HepG2 (cell line): Measurements from ENCODE around the gene XPC. TPM values are rescaled to one million over a fixed set of nuclear protein-coding genes. Genes with fewer than 3 reads are reported as not detected.

Experiments used
- ATAC-seq: fragments of 200-7000 bp; cut with Tn5 transposase; 3 replicates; pipeline ENCODE4 v1.9.1; 2020; ENCODE audit warnings: mild to moderate bottlenecking, moderate library complexity
- BruUV-seq: library from RNA; stranded (reverse); fragments of 400-500 nt; replicated peaks from 2 replicates; lab custom pipeline; 2021; lab: Mats Ljungman, UMichigan
- CTCF ChIA-PET: fragments of 300-600 bp; formaldehyde crosslinking; extraction: SDS; loops from one replicate; lab custom pipeline; 2021; ENCODE audit warnings: low total read pairs, inconsistent platforms, low intra/inter-chr PET ratio; lab: Yijun Ruan, JAX
- POLR2A ChIA-PET: fragments of 350-600 bp; sonication (Branson Sonifier 250); formaldehyde crosslinking; loops from one replicate; lab custom pipeline; 2020; ENCODE audit warnings: antibody characterized with exemption, inconsistent platforms; lab: Yijun Ruan, JAX
- DNase-seq: peaks from one replicate; pipeline ENCODE4 v3.0.0-alpha.2; 2015; ENCODE audit warnings: low spot score
- FAIRE-seq: peaks from 3 replicates; lab custom pipeline; 2011; peaks lifted over from hg19 to GRCh38; lab: Jason Lieb, UNC
- H2AFZ ChIP-seq: one replicate; pipeline ENCODE4 v1.6.1; 2011; ENCODE audit warnings: low read length, inconsistent platforms
- H3K27ac ChIP-seq: fragments of 300-600 bp; 3 replicates; pipeline ENCODE4 v1.8.0; 2011; ENCODE audit warnings: mixed run types, mild to moderate bottlenecking, mixed read lengths, low read length, inconsistent platforms; ENCODE audit not compliant: insufficient read depth; ENCODE audit errors: extremely low read length
- H3K27me3 ChIP-seq, 2 experiments: fragments of 200-600 bp in 1 of 2; 2 replicates in 1 of 2; 3 replicates in 1 of 2; pipeline versions ENCODE4 v1.6.0 to v1.8.0; 2011; ENCODE audit warnings: low read length in 2 of 2, mild to moderate bottlenecking in 2 of 2, moderate library complexity in 2 of 2, inconsistent platforms in 1 of 2; ENCODE audit not compliant: insufficient read depth in 2 of 2, control insufficient read depth in 1 of 2
- H3K36me3 ChIP-seq, 2 experiments: fragments of 200-600 bp in 1 of 2; replicated peaks in 1 of 2; 2 replicates in 1 of 2; 3 replicates in 1 of 2; pipeline versions ENCODE4 v1.5.1 to v1.8.0; 2011; ENCODE audit warnings: low read length in 2 of 2, inconsistent platforms in 1 of 2; ENCODE audit not compliant: insufficient read depth in 2 of 2, control insufficient read depth in 1 of 2
- H3K4me1 ChIP-seq: 2 replicates; pipeline ENCODE4 v1.5.1; 2012; ENCODE audit warnings: low read length, inconsistent platforms; ENCODE audit not compliant: insufficient read depth
- H3K4me2 ChIP-seq: 2 replicates; pipeline ENCODE4 v1.6.0; 2011; ENCODE audit warnings: low read depth, low read length, inconsistent platforms
- H3K4me3 ChIP-seq, 3 experiments: fragments of 200-600 bp in 1 of 3; sonication (generic), shearing (Covaris generic) in 1 of 3; replicated peaks in 1 of 3; 2 replicates each; pipeline ENCODE4 v1.5.1; 2011 to 2016; ENCODE audit warnings: low read length in 3 of 3, inconsistent platforms in 2 of 3, low read depth in 2 of 3, mild to moderate bottlenecking in 2 of 3, control low read depth in 1 of 3, mixed read lengths in 1 of 3; ENCODE audit not compliant: insufficient read depth in 1 of 3
- H3K79me2 ChIP-seq: one replicate; pipeline ENCODE4 v1.6.1; 2011; ENCODE audit warnings: low read length, inconsistent platforms; ENCODE audit not compliant: insufficient read depth
- H3K9ac ChIP-seq: 2 replicates; pipeline ENCODE4 v1.6.0; 2011; ENCODE audit warnings: mild to moderate bottlenecking, low read depth, low read length, inconsistent platforms; ENCODE audit not compliant: insufficient read depth
- H3K9me3 ChIP-seq: 2 replicates; pipeline ENCODE4 v1.5.1; 2012; ENCODE audit warnings: mild to moderate bottlenecking, low read length
- H4K20me1 ChIP-seq: 2 replicates; pipeline ENCODE4 v1.6.0; 2011; ENCODE audit warnings: inconsistent platforms, mild to moderate bottlenecking, low read length, moderate library complexity; ENCODE audit not compliant: insufficient read depth
- GFI1 ChIP-seq: sonication (generic); formaldehyde crosslinking; IDR thresholded peaks from 2 replicates; pipeline ENCODE4 v1.5.0; 2020; ENCODE audit warnings: missing genetic modification reagents, mild to moderate bottlenecking, borderline replicate concordance
- NAIF1 ChIP-seq: sonication (generic); formaldehyde crosslinking; IDR thresholded peaks from 2 replicates; pipeline ENCODE4 v1.5.0; 2020; ENCODE audit warnings: mild to moderate bottlenecking, missing genetic modification reagents, borderline replicate concordance
- SALL1 ChIP-seq: sonication (generic); formaldehyde crosslinking; IDR thresholded peaks from 2 replicates; pipeline ENCODE4 v1.8.0; 2022; ENCODE audit warnings: mild to moderate bottlenecking, missing genetic modification reagents
- ZNF138 ChIP-seq: sonication (generic); formaldehyde crosslinking; IDR thresholded peaks from 2 replicates; pipeline ENCODE4 v1.5.0; 2020; ENCODE audit warnings: mild to moderate bottlenecking, low read depth, missing genetic modification reagents
- WGBS: methylation state at CpG from one replicate; pipeline ENCODE4 v1.1.6; 2017; ENCODE audit warnings: low lambda C conversion rate; 5-methylcytosine and 5-hydroxymethylcytosine counted together
- in situ Hi-C: cut with HindIII; loops from 2 replicates; pipeline ENCODE4 v1.10.0; 2017; ENCODE audit warnings: low pct_unique_long_range_greater_than_20kb; ENCODE audit not compliant: extremely low pct_ligation_motif_present
- intact Hi-C: fragments of 100-400 bp; cut with micrococcal nuclease; formaldehyde crosslinking; loops from one replicate; pipeline ENCODE4 v1.10.0; 2022; ENCODE audit not compliant: unreplicated experiment
- polyA plus RNA-seq, 8 experiments: library from polyadenylated mRNA; depleted of rRNA in 3 of 8; stranded (reverse) in 7 of 8; unstranded in 1 of 8; fragments of >200 nt; fragmentation: Illumina TruSeq in 4 of 8; extraction: Trizol in 4 of 8; gene quantifications; 2 replicates each; pipeline versions ENCODE4 v1.2.1 to v1.2.3, GENCODE V29; 2011 to 2016; ENCODE audit warnings: low read depth in 4 of 8, missing spikeins in 1 of 8, mixed read lengths in 1 of 8; ENCODE audit not compliant: insufficient read depth in 1 of 8
- total RNA-seq, 5 experiments: library from RNA; depleted of rRNA; stranded (reverse); fragments of >200 nt; fragmentation: Illumina TruSeq; extraction: Trizol; gene quantifications; 2 replicates each; pipeline ENCODE4 v1.2.3, GENCODE V29; 2016; ENCODE audit warnings: low read depth in 1 of 5
- TF ChIP-seq, protein P1 (sequence below): sonication (generic); formaldehyde crosslinking; IDR thresholded peaks from 2 replicates; pipeline ENCODE4 v1.8.1; 2023; ENCODE audit warnings: missing genetic modification reagents, inconsistent platforms, borderline replicate concordance
- TF ChIP-seq, protein P2 (sequence below): sonication (generic); formaldehyde crosslinking; IDR thresholded peaks from 2 replicates; pipeline ENCODE4 v1.5.0; 2020; ENCODE audit warnings: mild to moderate bottlenecking, missing genetic modification reagents

Gene XPC
- total and polyA plus RNA-seq, 2 of the 13 experiments (the other 11 are each of a cell fraction or from before 2014, with no cell fraction given) = 9.4 to 24.1 TPM

GRCh38 chr3:14209581-14210289, 31.3 kb upstream of the XPC start (continued):
- no peak for TF ChIP-seq NAIF1
- TF ChIP-seq, protein P1, sequence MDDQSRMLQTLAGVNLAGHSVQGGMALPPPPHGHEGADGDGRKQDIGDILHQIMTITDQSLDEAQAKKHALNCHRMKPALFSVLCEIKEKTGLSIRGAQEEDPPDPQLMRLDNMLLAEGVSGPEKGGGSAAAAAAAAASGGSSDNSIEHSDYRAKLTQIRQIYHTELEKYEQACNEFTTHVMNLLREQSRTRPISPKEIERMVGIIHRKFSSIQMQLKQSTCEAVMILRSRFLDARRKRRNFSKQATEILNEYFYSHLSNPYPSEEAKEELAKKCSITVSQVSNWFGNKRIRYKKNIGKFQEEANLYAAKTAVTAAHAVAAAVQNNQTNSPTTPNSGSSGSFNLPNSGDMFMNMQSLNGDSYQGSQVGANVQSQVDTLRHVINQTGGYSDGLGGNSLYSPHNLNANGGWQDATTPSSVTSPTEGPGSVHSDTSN (CRISPR knock-in tag) = no peak

GRCh38 chr3:14208977-14209394, 30.6 kb upstream of the XPC start:
- no peak for DNase-seq
- Histone ChIP-seq H3K79me2 (no peaks in the 10 kb centered on the region), H3K9me3 (no peaks in the 10 kb centered on the region), H3K4me2 (no peak overlapping the region), H3K4me3 (no peak overlapping the region), H3K4me1 (peaks cover 45% of the 10 kb centered on the region), H3K27me3 (no peaks in the 10 kb centered on the region), H3K36me3 (no peaks in the 10 kb centered on the region), H2AFZ (no peak overlapping the region), H4K20me1 (no peaks in the 10 kb centered on the region), H3K9ac (no peak overlapping the region), H3K27ac (no peak overlapping the region)
- in situ Hi-C loops (loop anchor here (10.0 kb wide), 2 partner anchors 256 to 314 kb away; no protein-coding TSS in a partner anchor), intact Hi-C loops (no loop called here)
- POLR2A ChIA-PET = no interaction called here
- no TSS peak for BruUV-seq
- peak; percentile 71 for TF ChIP-seq GFI1 (CRISPR knock-in tag)
- TF ChIP-seq SALL1 (CRISPR knock-in tag) = no peak
- 4% methylated on average over 5 of the region's 5 CpGs for WGBS
- no peak for ATAC-seq
- CTCF ChIA-PET = no interaction called here
- no peak for FAIRE-seq

DNA sequence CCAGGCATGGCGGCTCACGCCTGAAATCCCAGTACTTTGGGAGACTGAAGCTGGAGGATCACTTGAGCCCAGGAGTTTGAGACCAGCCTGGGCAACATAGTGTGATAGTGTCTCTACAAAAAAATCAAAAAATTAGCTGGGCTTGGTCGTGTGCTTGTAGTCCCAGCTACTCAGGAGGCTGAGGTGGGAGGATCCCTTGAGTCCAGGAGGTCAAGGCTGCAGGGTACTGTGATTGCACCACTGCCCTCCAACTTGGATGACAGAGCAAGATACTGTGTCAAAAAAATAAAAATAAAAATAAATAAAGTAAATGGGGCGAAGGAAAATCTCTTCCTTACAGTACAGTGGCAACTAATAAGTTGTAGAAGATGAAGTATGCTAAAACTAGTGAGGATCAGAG, 29.8 kb upstream of the XPC start:
- Histone ChIP-seq H3K4me2 (no peak overlapping the region), H3K9me3 (no peaks in the 10 kb centered on the region), H3K4me1 (peaks cover 47% of the 10 kb centered on the region), H2AFZ (no peak overlapping the region), H3K9ac (no peak overlapping the region), H3K79me2 (no peaks in the 10 kb centered on the region), H3K4me3 (no peak overlapping the region), H4K20me1 (no peaks in the 10 kb centered on the region), H3K27ac (no peak overlapping the region), H3K36me3 (no peaks in the 10 kb centered on the region), H3K27me3 (no peaks in the 10 kb centered on the region)
- intact Hi-C loops = no loop called here
- POLR2A ChIA-PET = no interaction called here
- in situ Hi-C loops = loop anchor here (10.0 kb wide), 2 partner anchors 257 to 313 kb away; no protein-coding TSS in a partner anchor
- CTCF ChIA-PET = no interaction called here
- FAIRE-seq (no peak), ATAC-seq (no peak), DNase-seq (no peak)
- BruUV-seq = no TSS peak
- TF ChIP-seq, protein P2, sequence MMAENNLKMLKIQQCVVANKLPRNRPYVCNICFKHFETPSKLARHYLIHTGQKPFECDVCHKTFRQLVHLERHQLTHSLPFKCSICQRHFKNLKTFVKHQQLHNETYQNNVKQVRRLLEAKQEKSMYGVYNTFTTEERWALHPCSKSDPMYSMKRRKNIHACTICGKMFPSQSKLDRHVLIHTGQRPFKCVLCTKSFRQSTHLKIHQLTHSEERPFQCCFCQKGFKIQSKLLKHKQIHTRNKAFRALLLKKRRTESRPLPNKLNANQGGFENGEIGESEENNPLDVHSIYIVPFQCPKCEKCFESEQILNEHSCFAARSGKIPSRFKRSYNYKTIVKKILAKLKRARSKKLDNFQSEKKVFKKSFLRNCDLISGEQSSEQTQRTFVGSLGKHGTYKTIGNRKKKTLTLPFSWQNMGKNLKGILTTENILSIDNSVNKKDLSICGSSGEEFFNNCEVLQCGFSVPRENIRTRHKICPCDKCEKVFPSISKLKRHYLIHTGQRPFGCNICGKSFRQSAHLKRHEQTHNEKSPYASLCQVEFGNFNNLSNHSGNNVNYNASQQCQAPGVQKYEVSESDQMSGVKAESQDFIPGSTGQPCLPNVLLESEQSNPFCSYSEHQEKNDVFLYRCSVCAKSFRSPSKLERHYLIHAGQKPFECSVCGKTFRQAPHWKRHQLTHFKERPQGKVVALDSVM = peak; percentile 49; the same call in 1 of the 2 replicates
- no peak for TF ChIP-seq ZNF138 (CRISPR knock-in tag)
- 63% methylated on average over 4 of the region's 4 CpGs for WGBS
